IMR-90 (cell line): ENCODE data around the gene FRYL. TPM values are rescaled to one million over a fixed set of nuclear protein-coding genes. Genes with fewer than 3 reads are reported as not detected.

ENCODE experiments used
- ATAC-seq: fragments of 200-7000 bp; cut with Tn5 transposase; 2 replicates; pipeline ENCODE4 v1.9.1; 2020; ENCODE audit warnings: low read depth, mild to moderate bottlenecking, moderate library complexity
- BruUV-seq: library from RNA; stranded (reverse); fragments of 400-500 nt; replicated peaks from 2 replicates; lab custom pipeline; 2021; lab: Mats Ljungman, UMichigan
- CTCF ChIA-PET: fragments of 300-600 bp; formaldehyde crosslinking; extraction: SDS; loops from one replicate; lab custom pipeline; 2021; ENCODE audit warnings: antibody characterized with exemption; lab: Yijun Ruan, JAX
- POLR2A ChIA-PET: fragments of 300-600 bp; sonication (Branson Sonifier 250); formaldehyde crosslinking; loops from one replicate; lab custom pipeline; 2022; ENCODE audit warnings: antibody characterized with exemption; ENCODE audit not compliant: unreplicated experiment; lab: Charles Lee
- DNase-seq: peaks from one replicate; pipeline ENCODE4 v3.0.0; 2013
- H2AFZ ChIP-seq: replicated peaks from 2 replicates; pipeline ENCODE3; 2013; ENCODE audit warnings: low read length, mild to moderate bottlenecking; ENCODE audit not compliant: poor library complexity
- H2AK5ac ChIP-seq: 2 replicates; pipeline ENCODE4 v1.6.1; 2013; ENCODE audit warnings: low read depth, low read length, inconsistent platforms
- H2AK9ac ChIP-seq: replicated peaks from 2 replicates; pipeline ENCODE3; 2013; ENCODE audit warnings: mild to moderate bottlenecking, low read depth, low read length, moderate library complexity; ENCODE audit not compliant: poor library complexity
- H2BK120ac ChIP-seq: 2 replicates; pipeline ENCODE4 v1.6.1; 2013; ENCODE audit warnings: low read depth, low read length, inconsistent platforms
- H2BK15ac ChIP-seq: 3 replicates; pipeline ENCODE4 v1.6.1; 2013; ENCODE audit warnings: low read depth, low read length, inconsistent platforms
- H2BK20ac ChIP-seq: 2 replicates; pipeline ENCODE4 v1.6.1; 2013; ENCODE audit warnings: low read depth, mild to moderate bottlenecking, inconsistent platforms, low read length, moderate library complexity
- H2BK5ac ChIP-seq: 2 replicates; pipeline ENCODE4 v1.6.1; 2013; ENCODE audit warnings: mild to moderate bottlenecking, low read depth, low read length, inconsistent platforms; ENCODE audit not compliant: poor library complexity, severe bottlenecking
- H3K14ac ChIP-seq: replicated peaks from 2 replicates; pipeline ENCODE4 v1.6.1; 2013; ENCODE audit warnings: low read depth, low read length, inconsistent platforms
- H3K18ac ChIP-seq: 2 replicates; pipeline ENCODE4 v1.6.1; 2013; ENCODE audit warnings: low read depth, low read length, control low read depth
- H3K23ac ChIP-seq: 2 replicates; pipeline ENCODE4 v1.6.1; 2013; ENCODE audit warnings: low read depth, low read length, inconsistent platforms
- H3K27ac ChIP-seq: 2 replicates; pipeline ENCODE4 v1.5.1; 2013; ENCODE audit warnings: mild to moderate bottlenecking, control low read depth, low read length; ENCODE audit not compliant: insufficient read depth
- H3K27me3 ChIP-seq: 2 replicates; pipeline ENCODE4 v1.6.1; 2013; ENCODE audit warnings: low read length; ENCODE audit not compliant: control insufficient read depth, insufficient read depth
- H3K36me3 ChIP-seq: 2 replicates; pipeline ENCODE4 v1.6.1; 2013; ENCODE audit warnings: low read length, mixed read lengths; ENCODE audit not compliant: control insufficient read depth, insufficient read depth
- H3K4ac ChIP-seq: 2 replicates; pipeline ENCODE4 v1.6.1; 2013; ENCODE audit warnings: low read depth, low read length, inconsistent platforms
- H3K4me1 ChIP-seq: 2 replicates; pipeline ENCODE4 v1.6.1; 2013; ENCODE audit warnings: low read length, mixed read lengths; ENCODE audit not compliant: control insufficient read depth, insufficient read depth
- H3K4me2 ChIP-seq: 2 replicates; pipeline ENCODE4 v1.6.1; 2013; ENCODE audit warnings: low read depth, mild to moderate bottlenecking, control low read depth, low read length, moderate library complexity
- H3K4me3 ChIP-seq: 2 replicates; pipeline ENCODE4 v1.5.1; 2013; ENCODE audit warnings: low read depth, mild to moderate bottlenecking, control low read depth, low read length, moderate library complexity; ENCODE audit not compliant: insufficient read depth
- H3K56ac ChIP-seq: 2 replicates; pipeline ENCODE4 v1.6.1; 2013; ENCODE audit warnings: low read length, inconsistent platforms; ENCODE audit not compliant: insufficient read depth; ENCODE audit errors: extremely low read depth
- H3K79me1 ChIP-seq, 2 experiments: 2 replicates each; pipeline ENCODE4 v1.6.1; 2013; ENCODE audit warnings: low read length in 2 of 2, inconsistent platforms in 1 of 2, low read depth in 1 of 2
- H3K9ac ChIP-seq: 2 replicates; pipeline ENCODE4 v1.6.1; 2013; ENCODE audit warnings: low read depth, low read length, control low read depth
- H3K9me1 ChIP-seq: 2 replicates; pipeline ENCODE4 v1.6.1; 2013; ENCODE audit warnings: low read length, inconsistent platforms; ENCODE audit not compliant: insufficient read depth
- H3K9me3 ChIP-seq: 2 replicates; pipeline ENCODE4 v1.6.1; 2013; ENCODE audit warnings: low read length; ENCODE audit not compliant: control insufficient read depth, insufficient read depth
- H4K20me1 ChIP-seq: 2 replicates; pipeline ENCODE4 v1.6.1; 2013; ENCODE audit warnings: low read length, inconsistent platforms; ENCODE audit not compliant: insufficient read depth
- H4K5ac ChIP-seq: 2 replicates; pipeline ENCODE4 v1.6.1; 2013; ENCODE audit warnings: mild to moderate bottlenecking, low read depth, low read length, control low read depth
- H4K8ac ChIP-seq, 2 experiments: 2 replicates each; pipeline ENCODE4 v1.6.1; 2013; ENCODE audit warnings: low read depth in 2 of 2, low read length in 2 of 2, control low read depth in 1 of 2, inconsistent platforms in 1 of 2
- H4K91ac ChIP-seq: 2 replicates; pipeline ENCODE4 v1.6.1; 2013; ENCODE audit warnings: low read depth, low read length, inconsistent platforms; ENCODE audit not compliant: insufficient read depth
- CHD1 ChIP-seq: IDR thresholded peaks from 2 replicates; pipeline ENCODE4 v1.6.1; 2012; ENCODE audit warnings: low read depth, low read length, improper control_type of control experiment
- ELK1 ChIP-seq: fragments of 150-350 bp; IDR thresholded peaks from 2 replicates; pipeline ENCODE4 v1.6.1; 2016; ENCODE audit warnings: low read depth, mild to moderate bottlenecking, low read length, moderate library complexity, borderline replicate concordance
- FOS ChIP-seq: fragments of 150-350 bp; IDR thresholded peaks from 2 replicates; pipeline ENCODE4 v1.6.1; 2016; ENCODE audit warnings: low read depth, low read length
- MAZ ChIP-seq: IDR thresholded peaks from 2 replicates; pipeline ENCODE4 v1.6.1; 2012; ENCODE audit warnings: low read depth, mild to moderate bottlenecking, low read length, improper control_type of control experiment, moderate library complexity, borderline replicate concordance
- POLR2A ChIP-seq: IDR thresholded peaks from 2 replicates; pipeline ENCODE4 v1.6.1; 2012; ENCODE audit warnings: mild to moderate bottlenecking, low read depth, low read length
- RCOR1 ChIP-seq: IDR thresholded peaks from 2 replicates; pipeline ENCODE4 v1.6.1; 2012; ENCODE audit warnings: mild to moderate bottlenecking, low read length, improper control_type of control experiment; ENCODE audit not compliant: insufficient replicate concordance
- SMC3 ChIP-seq: fragments of 150-350 bp; IDR thresholded peaks from 2 replicates; pipeline ENCODE4 v1.6.1; 2016; ENCODE audit warnings: low read depth, mild to moderate bottlenecking, antibody characterized with exemption, low read length, moderate library complexity
- WGBS, 2 experiments: methylation state at CpG; one replicate each; pipeline versions ENCODE4 v1.1.5 to v1.1.7; 2013; ENCODE audit warnings: missing lambda C conversion rate in 2 of 2; ENCODE audit not compliant: insufficient read length in 1 of 2; ENCODE audit errors: extremely low coverage in 2 of 2; 5-methylcytosine and 5-hydroxymethylcytosine counted together
- dilution Hi-C: fragments of 300-500 bp; cut with HindIII; formaldehyde crosslinking; loops from one replicate; pipeline ENCODE4 v1.14.3; 2018; ENCODE audit warnings: low sequenced_read_pairs; ENCODE audit not compliant: unreplicated experiment
- in situ Hi-C: fragments of 300-500 bp; cut with MboI; formaldehyde crosslinking; loops from 3 replicates; pipeline ENCODE4 v1.14.3; 2019; ENCODE audit warnings: low sequenced_read_pairs, inconsistent platforms, mixed read lengths
- intact Hi-C: fragments of 100-400 bp; cut with micrococcal nuclease; formaldehyde crosslinking; loops from 2 replicates; pipeline ENCODE4 v1.10.0; 2022
- polyA plus RNA-seq, 3 experiments: library from polyadenylated mRNA; depleted of rRNA; stranded (reverse); fragments of >200 nt; gene quantifications; 2 replicates each; pipeline ENCODE4 v1.2.3, GENCODE V29; 2012; ENCODE audit warnings: low replicate concordance in 1 of 3
- total RNA-seq: library from RNA; depleted of rRNA; stranded (reverse); fragments of >200 nt; gene quantifications from 2 replicates; pipeline ENCODE4 v1.2.3, GENCODE V29; 2012

FRYL gene
- total and polyA plus RNA-seq, 2 of the 4 experiments (the other 2 are of a cell fraction): 9.9 to 77.4 TPM

DNA sequence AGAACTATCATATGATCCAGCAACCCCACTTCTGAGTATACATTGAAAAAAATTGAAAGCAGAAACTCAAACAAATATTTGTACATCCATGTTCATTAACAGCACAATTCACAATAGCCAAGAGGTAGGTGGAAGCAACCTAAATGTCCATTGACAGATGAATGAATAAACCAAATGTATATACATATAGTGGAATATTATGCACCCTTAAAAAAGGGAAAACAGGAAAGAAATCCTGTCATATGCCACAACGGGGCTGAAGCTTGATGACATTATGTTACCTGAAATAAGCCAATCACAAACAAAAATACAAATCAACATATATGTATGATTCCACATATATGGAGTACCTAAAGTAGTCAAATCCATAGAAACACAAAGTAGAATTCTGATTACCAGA, 222.1 kb downstream of the FRYL start:
- ChIA-PET POLR2A (no interaction called here), CTCF (interaction anchor here (1.7 kb wide), 1 partner anchor 12 kb away, joined by 8 read pairs; no protein-coding TSS in a partner anchor)
- in situ Hi-C loops: no loop called here
- H3K4ac ChIP-seq: no peak overlapping the region
- no peak overlapping the region for H3K27ac ChIP-seq
- no CpG with 5 or more reads among the region's 1 CpG for WGBS, 2 experiments
- H4K20me1 ChIP-seq: no peaks in the 10 kb centered on the region
- H2AK5ac ChIP-seq: no peak overlapping the region
- ATAC-seq (no peak), DNase-seq (no peak)
- no peak overlapping the region for H4K5ac ChIP-seq
- peaks cover 3 to 6% of the 10 kb centered on the region in 2 experiments; a peak in 1 of 4 replicates for H3K79me1 ChIP-seq
- peaks cover 22% of the 10 kb centered on the region for H3K36me3 ChIP-seq
- no peaks in the 10 kb centered on the region; the same call in 1 of the 2 replicates for H3K9me3 ChIP-seq
- H3K27me3 ChIP-seq: no peaks in the 10 kb centered on the region
- no peak overlapping the region for H2BK15ac ChIP-seq
- no peak overlapping the region for H4K8ac ChIP-seq
- BruUV-seq: no TSS peak
- no peak overlapping the region for H2AFZ ChIP-seq
- peaks cover 9% of the 10 kb centered on the region; the same call in 1 of the 2 replicates for H3K9me1 ChIP-seq
- H2BK5ac ChIP-seq: no peak overlapping the region
- H2BK20ac ChIP-seq: no peak overlapping the region
- intact Hi-C loops: no loop called here
- dilution Hi-C loops: no loop called here
- H3K4me2 ChIP-seq: no peak overlapping the region
- H3K9ac ChIP-seq: no peak overlapping the region
- no peak overlapping the region for H2AK9ac ChIP-seq
- H4K91ac ChIP-seq: no peak overlapping the region
- no peak overlapping the region for H3K4me3 ChIP-seq
- no peak overlapping the region for H3K14ac ChIP-seq
- no peaks in the 10 kb centered on the region for H3K4me1 ChIP-seq
- TF ChIP-seq SMC3: no peak
- TF ChIP-seq ELK1: no peak
- TF ChIP-seq FOS: no peak
- TF ChIP-seq RCOR1: no peak
- no peak for TF ChIP-seq POLR2A
- no peak for TF ChIP-seq MAZ
- no peak for TF ChIP-seq CHD1
- no peak overlapping the region for H2BK120ac ChIP-seq
- no peak overlapping the region for H3K18ac ChIP-seq
- H3K23ac ChIP-seq: no peak overlapping the region
- H3K56ac ChIP-seq: no peak overlapping the region
